Vagina (tissue), 2 donors: ENCODE results near the gene GPER1. TPM values are rescaled to one million over a fixed set of nuclear protein-coding genes. Genes with fewer than 3 reads are reported as not detected.

Experiments
- DNase-seq, 2 donors: peaks; one replicate each; pipeline ENCODE4 v3.0.0-alpha.2; 2017; ENCODE audit errors: extremely low spot score in 2 of 2
- H3K27ac ChIP-seq: fragments of 200-600 bp; sonication (generic); one replicate; pipeline ENCODE4 v1.5.1; 2019
- H3K27me3 ChIP-seq: fragments of 200-600 bp; sonication (generic); one replicate; pipeline ENCODE4 v1.5.1; 2019
- H3K36me3 ChIP-seq, 2 donors: fragments of 200-600 bp; sonication (generic); one replicate each; pipeline ENCODE4 v1.5.1; 2017 to 2019
- H3K4me1 ChIP-seq: fragments of 200-600 bp; sonication (generic); one replicate; pipeline ENCODE4 v1.5.1; 2019
- H3K4me3 ChIP-seq, 2 donors: fragments of 200-600 bp; sonication (generic); 1 replicate in 1 of 2; 2 replicates in 1 of 2; pipeline ENCODE4 v1.5.1; 2016 to 2019
- H3K9me3 ChIP-seq: fragments of 200-600 bp; sonication (generic); one replicate; pipeline ENCODE4 v1.5.1; 2019
- POLR2A ChIP-seq, 2 donors: fragments of 450-650 bp; IDR thresholded peaks; one replicate each; pipeline ENCODE4 v1.6.1; 2017; ENCODE audit warnings: antibody characterized with exemption in 2 of 2, mild to moderate bottlenecking in 2 of 2, moderate library complexity in 2 of 2
- POLR2AphosphoS5 ChIP-seq, 2 donors: sonication (generic); formaldehyde crosslinking; IDR thresholded peaks; one replicate each; pipeline ENCODE4 v1.9.0; 2017; ENCODE audit warnings: antibody characterized with exemption in 2 of 2, mild to moderate bottlenecking in 2 of 2, low read depth in 1 of 2; ENCODE audit not compliant: insufficient read depth in 1 of 2
- intact Hi-C: fragments of 100-400 bp; cut with DNase I; formaldehyde crosslinking; loops from one replicate; pipeline ENCODE4 v1.15.1; 2023
- total RNA-seq: library from RNA; depleted of rRNA; stranded (reverse); fragments of >200 nt; gene quantifications from one replicate; pipeline ENCODE4 v1.2.3, GENCODE V29; 2016
- TF ChIP-seq, protein P1 (sequence below), 3 experiments: fragments of 450-650 bp in 2 of 3; fragments of 200-600 bp in 1 of 3; sonication (generic) in 1 of 3; IDR thresholded peaks; one replicate each; pipeline ENCODE4 v1.5.1; 2017 to 2019; ENCODE audit warnings: antibody characterized with exemption in 3 of 3, mild to moderate bottlenecking in 2 of 3, moderate library complexity in 2 of 3

The GPER1 gene
- total RNA-seq, 1 donor from 2014 or later: 8.3 TPM

DNA sequence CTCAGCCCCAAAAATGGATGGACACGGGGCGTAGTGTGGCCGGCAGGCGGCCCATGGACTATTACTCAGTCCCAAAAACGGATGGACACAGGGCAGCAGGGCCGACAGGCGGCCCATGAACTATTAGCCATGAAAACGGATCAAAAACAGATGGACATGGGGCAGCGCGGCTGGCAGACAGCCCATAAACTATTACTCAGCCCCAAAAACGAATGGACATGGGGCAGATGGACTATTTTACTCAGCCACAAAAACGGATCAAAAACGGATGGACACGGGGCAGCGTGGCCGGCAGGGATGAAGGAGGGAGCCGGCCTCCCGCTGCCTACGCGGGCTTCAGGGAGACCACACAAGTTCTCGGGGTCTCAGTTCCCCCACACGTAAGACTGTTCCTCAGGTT lies 32.9 kb downstream of the GPER1 start:
- TF ChIP-seq POLR2A (IDR thresholded peaks at IDR 0.05) (no peak), POLR2AphosphoS5 (IDR thresholded peaks at IDR 0.05; ENCODE audit: insufficient read depth in 1 of 2, low read depth in 1 of 2) (no peak)
- TF ChIP-seq, protein P1, sequence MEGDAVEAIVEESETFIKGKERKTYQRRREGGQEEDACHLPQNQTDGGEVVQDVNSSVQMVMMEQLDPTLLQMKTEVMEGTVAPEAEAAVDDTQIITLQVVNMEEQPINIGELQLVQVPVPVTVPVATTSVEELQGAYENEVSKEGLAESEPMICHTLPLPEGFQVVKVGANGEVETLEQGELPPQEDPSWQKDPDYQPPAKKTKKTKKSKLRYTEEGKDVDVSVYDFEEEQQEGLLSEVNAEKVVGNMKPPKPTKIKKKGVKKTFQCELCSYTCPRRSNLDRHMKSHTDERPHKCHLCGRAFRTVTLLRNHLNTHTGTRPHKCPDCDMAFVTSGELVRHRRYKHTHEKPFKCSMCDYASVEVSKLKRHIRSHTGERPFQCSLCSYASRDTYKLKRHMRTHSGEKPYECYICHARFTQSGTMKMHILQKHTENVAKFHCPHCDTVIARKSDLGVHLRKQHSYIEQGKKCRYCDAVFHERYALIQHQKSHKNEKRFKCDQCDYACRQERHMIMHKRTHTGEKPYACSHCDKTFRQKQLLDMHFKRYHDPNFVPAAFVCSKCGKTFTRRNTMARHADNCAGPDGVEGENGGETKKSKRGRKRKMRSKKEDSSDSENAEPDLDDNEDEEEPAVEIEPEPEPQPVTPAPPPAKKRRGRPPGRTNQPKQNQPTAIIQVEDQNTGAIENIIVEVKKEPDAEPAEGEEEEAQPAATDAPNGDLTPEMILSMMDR (IDR thresholded peaks at IDR 0.05): no peak
- H3K36me3 ChIP-seq: no peaks in the 10 kb centered on the region
- H3K27me3 ChIP-seq: no peaks in the 10 kb centered on the region
- no peak overlapping the region for H3K4me3 ChIP-seq
- H3K4me1 ChIP-seq: peaks cover 25% of the 10 kb centered on the region
- no peak for DNase-seq
- H3K9me3 ChIP-seq: no peaks in the 10 kb centered on the region
- H3K27ac ChIP-seq: no peak overlapping the region
- intact Hi-C loops: loop anchor here (5.0 kb wide), 1 partner anchor 33 kb away; the partner anchor contains the start of gene GPER1

DNA sequence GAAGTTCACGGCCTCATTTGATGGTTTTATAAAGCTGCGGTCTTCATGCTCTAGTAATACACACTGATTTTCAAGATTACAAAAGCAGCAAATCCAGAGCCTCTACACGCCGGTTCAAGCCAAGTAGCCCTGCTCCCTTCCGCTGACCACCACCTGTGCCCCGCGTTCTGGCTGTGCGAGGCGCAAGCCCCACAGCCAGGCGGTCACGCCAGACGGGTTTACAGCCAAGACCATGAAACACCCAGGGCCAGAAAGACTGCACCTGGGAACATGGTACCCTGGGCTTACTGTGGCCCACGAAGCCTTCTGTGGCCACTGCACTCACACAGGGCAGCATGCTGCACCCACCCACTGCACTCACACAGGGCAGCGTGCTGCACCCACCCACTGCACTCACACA lies 33.6 kb downstream of the GPER1 start:
- Histone ChIP-seq H3K27me3 (no peaks in the 10 kb centered on the region), H3K4me1 (peaks cover 25% of the 10 kb centered on the region), H3K36me3 (no peaks in the 10 kb centered on the region), H3K4me3 (no peak overlapping the region), H3K9me3 (no peaks in the 10 kb centered on the region), H3K27ac (no peak overlapping the region)
- no peak for TF ChIP-seq POLR2A (IDR thresholded peaks at IDR 0.05)
- TF ChIP-seq, protein P1 (IDR thresholded peaks at IDR 0.05): no peak
- no peak for TF ChIP-seq POLR2AphosphoS5 (IDR thresholded peaks at IDR 0.05; ENCODE audit: insufficient read depth in 1 of 2, low read depth in 1 of 2)
- DNase-seq: no peak
- intact Hi-C loops: loop anchor here (5.0 kb wide), 1 partner anchor 34 kb away; the partner anchor contains the start of gene GPER1

DNA sequence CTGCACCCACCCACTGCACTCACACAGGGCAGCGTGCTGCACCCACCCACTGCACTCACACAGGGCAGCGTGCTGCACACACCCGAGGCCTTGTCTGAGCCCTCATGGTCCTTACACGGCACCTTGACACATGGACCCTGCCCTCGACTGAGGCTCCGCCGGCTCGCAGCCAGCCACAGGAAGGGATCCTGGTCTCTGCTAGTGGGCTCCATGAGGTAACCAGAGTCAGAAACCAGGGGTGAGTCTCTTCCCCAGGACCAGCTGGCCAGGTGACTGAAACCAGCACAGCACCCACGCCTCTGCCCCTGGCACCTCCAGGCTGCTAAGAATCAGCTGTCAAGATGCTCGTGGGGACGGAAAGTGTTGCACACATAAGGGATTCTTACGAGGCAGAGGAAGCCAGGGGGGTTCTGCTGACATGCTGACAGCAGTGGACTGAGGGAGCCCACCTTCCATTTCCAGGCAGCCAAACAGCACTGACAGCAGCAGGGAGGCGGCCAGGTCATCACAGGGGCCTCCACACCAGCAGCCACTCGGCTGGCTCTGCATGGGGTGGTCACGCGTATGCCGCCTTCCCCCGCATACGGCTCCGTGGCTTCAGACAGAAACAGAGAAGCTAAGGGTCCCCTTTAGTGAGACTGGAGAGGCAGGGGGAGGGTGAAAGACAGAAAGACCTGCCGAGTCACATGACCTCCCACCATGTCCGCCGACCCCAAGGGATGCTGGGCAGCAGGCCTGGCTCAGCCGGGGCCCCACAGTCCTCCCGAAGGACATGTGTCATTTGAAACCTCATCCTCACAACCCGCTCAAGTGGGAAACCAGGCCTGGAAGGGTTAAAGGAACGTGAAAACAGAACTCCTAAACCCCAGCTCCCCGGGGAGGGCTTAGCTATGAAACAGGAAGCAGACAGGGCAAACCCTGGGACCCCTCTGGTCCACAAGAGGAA lies 34.2 kb downstream of the GPER1 start:
- intact Hi-C loops: loop anchor here (5.0 kb wide), 1 partner anchor 35 kb away; the partner anchor contains the start of gene GPER1
- H3K36me3 ChIP-seq: peaks cover 0 to 4% of the 10 kb centered on the region in 2 donors
- no peaks in the 10 kb centered on the region for H3K9me3 ChIP-seq
- no peaks in the 10 kb centered on the region for H3K27me3 ChIP-seq
- H3K4me1 ChIP-seq: peaks cover 25% of the 10 kb centered on the region
- TF ChIP-seq, protein P1 (IDR thresholded peaks at IDR 0.05): no peak
- TF ChIP-seq POLR2A (IDR thresholded peaks at IDR 0.05) (no peak), POLR2AphosphoS5 (IDR thresholded peaks at IDR 0.05; ENCODE audit: insufficient read depth in 1 of 2, low read depth in 1 of 2) (no peak)
- H3K27ac ChIP-seq: peak overlapping the region; percentile 67
- DNase-seq: no peak
- no peak overlapping the region for H3K4me3 ChIP-seq

DNA sequence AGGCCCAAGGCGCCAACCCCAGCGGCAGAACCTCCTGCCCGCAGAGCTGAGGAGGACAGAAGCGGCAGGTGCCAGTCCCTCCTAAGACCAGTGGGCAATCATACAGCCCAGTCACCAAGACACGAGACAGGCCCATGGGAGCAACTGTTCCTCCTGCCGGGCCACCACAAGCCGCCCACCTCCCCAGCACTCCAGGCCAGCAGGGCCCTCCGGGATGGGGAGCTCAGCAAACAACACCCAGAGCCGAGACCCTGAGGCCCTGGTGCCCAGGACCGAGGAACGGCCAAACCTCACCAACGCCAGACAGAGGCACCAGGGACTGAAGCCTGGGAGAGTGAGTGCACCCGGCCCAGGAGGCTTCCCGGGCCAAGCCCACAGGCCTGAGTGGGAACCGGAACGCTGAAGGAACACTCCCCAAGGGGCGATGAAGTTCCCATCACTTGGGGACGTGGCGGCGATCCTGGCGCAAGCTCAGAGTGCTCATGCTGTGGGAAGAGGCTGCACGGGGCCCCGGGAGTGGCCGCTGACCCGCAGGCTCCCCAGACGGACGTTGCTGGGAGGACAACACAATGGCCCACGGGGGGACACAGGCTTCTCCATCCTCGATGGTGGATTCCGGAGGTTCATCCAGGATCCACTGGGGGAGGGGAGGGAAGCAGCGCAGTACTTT lies 35.1 kb downstream of the GPER1 start:
- H3K27me3 ChIP-seq: no peaks in the 10 kb centered on the region
- intact Hi-C loops: loop anchor here (5.0 kb wide), 1 partner anchor 36 kb away; the partner anchor contains the start of gene GPER1
- peaks cover 25% of the 10 kb centered on the region for H3K4me1 ChIP-seq
- H3K9me3 ChIP-seq: no peaks in the 10 kb centered on the region
- DNase-seq: no peak
- no peak overlapping the region for H3K4me3 ChIP-seq
- TF ChIP-seq POLR2A (IDR thresholded peaks at IDR 0.05) (no peak), POLR2AphosphoS5 (IDR thresholded peaks at IDR 0.05; ENCODE audit: insufficient read depth in 1 of 2, low read depth in 1 of 2) (no peak)
- TF ChIP-seq, protein P1 (IDR thresholded peaks at IDR 0.05): no peak
- peaks cover 0 to 5% of the 10 kb centered on the region in 2 donors for H3K36me3 ChIP-seq
- H3K27ac ChIP-seq: peak overlapping the region; percentile 67
